ENCODE measurements around the gene TRIM8.

TRIM8 gene

DNA sequence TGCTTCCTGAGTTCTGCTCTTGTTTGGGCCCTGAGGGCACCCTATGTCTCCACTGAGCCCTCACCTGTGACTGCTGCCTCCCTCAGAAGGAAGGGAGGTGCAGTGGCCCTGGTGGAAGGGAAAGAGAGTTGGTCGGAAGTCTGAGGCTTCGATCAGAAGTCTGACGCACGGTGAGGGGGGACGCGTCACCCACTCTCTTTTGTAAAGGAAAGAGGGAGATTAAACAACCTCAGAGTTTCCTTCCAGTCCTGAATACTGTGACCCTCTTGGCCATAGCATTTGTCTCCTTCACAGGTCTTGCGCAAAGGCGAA, 31.4 kb upstream of the TRIM8 start:
- Histone ChIP-seq H3K4me2 (ENCODE audit: low read length, poor library complexity, severe bottlenecking) (no peak overlapping the region), H2AK5ac (ENCODE audit: low read length, severe bottlenecking) (no peak overlapping the region), H3K4me3 (ENCODE audit: insufficient read depth in 1 of 2, low read depth in 1 of 2, low read length in 2 of 2) (no peak overlapping the region), H3K79me1 (replicated peaks; ENCODE audit: low read length, poor library complexity, severe bottlenecking) (peaks cover 11% of the 10 kb centered on the region), H3K4ac (ENCODE audit: low read depth in 1 of 2, low read length in 2 of 2) (peak overlapping the region in 1 of 2 experiments; percentile 4), H2BK5ac (ENCODE audit: low read depth, low read length, poor library complexity, severe bottlenecking) (no peak overlapping the region), H3K18ac (ENCODE audit: low read depth in 1 of 2, low read length in 2 of 2) (peak overlapping the region; percentile 23 to 77), H3K27me3 (ENCODE audit: control insufficient read depth in 1 of 2, insufficient read depth in 1 of 2, low read length in 2 of 2) (no peaks in the 10 kb centered on the region), H2BK15ac (ENCODE audit: low read depth, poor library complexity, severe bottlenecking) (no peak overlapping the region), H4K91ac (ENCODE audit: low read length) (peak overlapping the region; percentile 65), H3K23ac (ENCODE audit: low read length in 2 of 2) (no peak overlapping the region), H2BK12ac (ENCODE audit: low read length in 2 of 2) (peak overlapping the region in 1 of 2 experiments; percentile 88), H2AFZ (ENCODE audit: low read depth, low read length) (no peak overlapping the region), H3K36me3 (ENCODE audit: control insufficient read depth in 1 of 2, insufficient read depth in 2 of 2, low read depth in 1 of 2, low read length in 2 of 2) (peaks cover 33 to 49% of the 10 kb centered on the region in 2 experiments), H3K14ac (ENCODE audit: low read length in 2 of 2) (peak overlapping the region in 1 of 2 experiments; percentile 46), H3K4me1 (ENCODE audit: control insufficient read depth, insufficient read depth, low read depth, low read length) (peaks cover 16% of the 10 kb centered on the region), H3K9ac (ENCODE audit: low read length) (no peak overlapping the region), H3K9me3 (ENCODE audit: control insufficient read depth, low read length) (no peaks in the 10 kb centered on the region), H4K8ac (ENCODE audit: low read length) (no peak overlapping the region), H2BK120ac (ENCODE audit: low read depth, low read length) (no peak overlapping the region), H3K27ac (ENCODE audit: low read length, poor library complexity, severe bottlenecking) (no peak overlapping the region)
- no peak for DNase-seq
- 97% methylated on average over 8 of the region's 8 CpGs for WGBS

DNA sequence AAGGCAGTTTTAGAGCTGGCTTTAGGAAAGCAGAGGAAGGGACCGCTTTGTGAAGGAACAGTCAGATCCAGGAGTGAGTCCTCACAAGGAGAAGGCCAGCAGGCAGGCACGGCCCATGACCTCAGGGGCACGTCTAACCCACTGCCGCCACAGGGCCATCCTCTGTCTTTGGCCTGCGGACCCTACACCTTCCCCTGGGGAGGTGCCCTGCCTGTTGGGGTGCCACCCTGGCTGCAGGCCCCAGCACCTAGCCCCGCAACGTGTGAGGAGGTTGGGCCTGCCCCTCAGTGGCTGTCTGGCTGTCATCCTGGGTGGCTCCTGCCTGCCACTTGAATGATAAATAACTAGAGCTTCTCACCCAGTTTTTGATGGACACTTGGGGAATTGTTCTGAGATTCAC, 31.0 kb upstream of the TRIM8 start:
- Histone ChIP-seq H2BK12ac (ENCODE audit: low read length in 2 of 2) (peak overlapping the region in 1 of 2 experiments; percentile 88), H3K27me3 (ENCODE audit: control insufficient read depth in 1 of 2, insufficient read depth in 1 of 2, low read length in 2 of 2) (no peaks in the 10 kb centered on the region), H2AFZ (ENCODE audit: low read depth, low read length) (no peak overlapping the region), H3K27ac (ENCODE audit: low read length, poor library complexity, severe bottlenecking) (no peak overlapping the region), H2BK5ac (ENCODE audit: low read depth, low read length, poor library complexity, severe bottlenecking) (no peak overlapping the region), H3K23ac (ENCODE audit: low read length in 2 of 2) (peak overlapping the region in 1 of 2 experiments; percentile 61), H3K4me2 (ENCODE audit: low read length, poor library complexity, severe bottlenecking) (no peak overlapping the region), H3K4ac (ENCODE audit: low read depth in 1 of 2, low read length in 2 of 2) (peak overlapping the region in 1 of 2 experiments; percentile 71), H3K18ac (ENCODE audit: low read depth in 1 of 2, low read length in 2 of 2) (peak overlapping the region in 1 of 2 experiments; percentile 77), H3K79me1 (replicated peaks; ENCODE audit: low read length, poor library complexity, severe bottlenecking) (peaks cover 11% of the 10 kb centered on the region), H3K36me3 (ENCODE audit: control insufficient read depth in 1 of 2, insufficient read depth in 2 of 2, low read depth in 1 of 2, low read length in 2 of 2) (peaks cover 37 to 51% of the 10 kb centered on the region in 2 experiments), H3K4me1 (ENCODE audit: control insufficient read depth, insufficient read depth, low read depth, low read length) (peaks cover 16% of the 10 kb centered on the region), H3K14ac (ENCODE audit: low read length in 2 of 2) (peak overlapping the region in 1 of 2 experiments; percentile 46), H2AK5ac (ENCODE audit: low read length, severe bottlenecking) (no peak overlapping the region), H2BK120ac (ENCODE audit: low read depth, low read length) (no peak overlapping the region), H3K9me3 (ENCODE audit: control insufficient read depth, low read length) (no peaks in the 10 kb centered on the region), H2BK15ac (ENCODE audit: low read depth, poor library complexity, severe bottlenecking) (peak overlapping the region; percentile 1), H3K4me3 (ENCODE audit: insufficient read depth in 1 of 2, low read depth in 1 of 2, low read length in 2 of 2) (no peak overlapping the region), H4K91ac (ENCODE audit: low read length) (peak overlapping the region; percentile 22), H3K9ac (ENCODE audit: low read length) (no peak overlapping the region), H4K8ac (ENCODE audit: low read length) (no peak overlapping the region)
- DNase-seq = no peak
- WGBS = 93% methylated on average over 7 of the region's 7 CpGs

DNA sequence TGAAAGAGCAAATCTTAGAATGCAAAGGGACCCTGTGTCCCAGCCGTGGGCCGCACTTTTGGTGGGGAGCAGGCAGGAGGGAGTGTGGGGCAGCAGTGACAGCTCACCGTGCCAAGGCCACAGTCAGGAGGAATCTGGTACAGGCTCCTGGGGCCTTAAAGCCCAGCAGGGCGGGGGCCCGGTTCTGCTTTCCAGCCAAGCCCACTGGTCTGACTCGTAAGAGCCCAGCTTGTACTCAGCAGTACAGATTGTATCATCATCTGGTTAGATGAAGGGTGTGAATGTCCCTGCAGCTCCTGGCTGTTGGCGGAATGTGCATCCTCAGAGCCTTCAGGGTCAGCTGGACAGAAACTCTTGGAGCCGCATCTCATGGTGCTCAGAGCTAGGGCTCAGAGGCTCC, 30.5 kb upstream of the TRIM8 start:
- Histone ChIP-seq H2BK15ac (ENCODE audit: low read depth, poor library complexity, severe bottlenecking) (peak overlapping the region; percentile 14), H3K36me3 (ENCODE audit: control insufficient read depth in 1 of 2, insufficient read depth in 2 of 2, low read depth in 1 of 2, low read length in 2 of 2) (peaks cover 42 to 54% of the 10 kb centered on the region in 2 experiments), H3K27ac (ENCODE audit: low read length, poor library complexity, severe bottlenecking) (no peak overlapping the region), H2AK5ac (ENCODE audit: low read length, severe bottlenecking) (no peak overlapping the region), H3K9ac (ENCODE audit: low read length) (no peak overlapping the region), H3K14ac (ENCODE audit: low read length in 2 of 2) (no peak overlapping the region), H3K4ac (ENCODE audit: low read depth in 1 of 2, low read length in 2 of 2) (no peak overlapping the region), H2AFZ (ENCODE audit: low read depth, low read length) (no peak overlapping the region), H3K4me1 (ENCODE audit: control insufficient read depth, insufficient read depth, low read depth, low read length) (peaks cover 18% of the 10 kb centered on the region), H2BK5ac (ENCODE audit: low read depth, low read length, poor library complexity, severe bottlenecking) (no peak overlapping the region), H3K23ac (ENCODE audit: low read length in 2 of 2) (no peak overlapping the region), H3K18ac (ENCODE audit: low read depth in 1 of 2, low read length in 2 of 2) (no peak overlapping the region), H3K27me3 (ENCODE audit: control insufficient read depth in 1 of 2, insufficient read depth in 1 of 2, low read length in 2 of 2) (no peaks in the 10 kb centered on the region), H3K79me1 (replicated peaks; ENCODE audit: low read length, poor library complexity, severe bottlenecking) (peaks cover 11% of the 10 kb centered on the region), H4K8ac (ENCODE audit: low read length) (peak overlapping the region; percentile 29), H3K4me2 (ENCODE audit: low read length, poor library complexity, severe bottlenecking) (no peak overlapping the region), H3K4me3 (ENCODE audit: insufficient read depth in 1 of 2, low read depth in 1 of 2, low read length in 2 of 2) (no peak overlapping the region), H3K9me3 (ENCODE audit: control insufficient read depth, low read length) (no peaks in the 10 kb centered on the region), H4K91ac (ENCODE audit: low read length) (peak overlapping the region; percentile 57), H2BK12ac (ENCODE audit: low read length in 2 of 2) (peak overlapping the region in 1 of 2 experiments; percentile 43), H2BK120ac (ENCODE audit: low read depth, low read length) (no peak overlapping the region)
- DNase-seq = no peak
- WGBS = 83% methylated on average over 7 of the region's 8 CpGs

DNA sequence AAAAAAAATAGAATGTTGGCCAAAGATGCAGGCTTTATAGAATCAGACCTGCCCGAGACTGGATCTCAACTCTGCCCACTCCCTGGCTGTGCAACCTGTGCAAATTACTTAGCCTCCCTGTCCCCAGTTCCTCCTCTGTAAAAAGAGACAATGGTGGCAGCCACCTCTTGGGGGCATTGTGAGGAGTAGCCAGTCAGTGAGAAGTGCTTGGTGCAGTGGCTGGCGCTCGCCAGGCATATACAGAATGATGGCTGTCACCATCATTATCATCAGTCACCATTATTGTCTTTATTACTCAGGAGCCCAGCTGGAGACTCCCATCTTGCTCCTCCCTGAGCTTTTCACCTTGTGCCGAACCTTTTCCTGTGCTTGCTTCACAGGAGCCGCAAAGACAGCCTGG, 29.4 kb upstream of the TRIM8 start:
- Histone ChIP-seq H3K79me1 (replicated peaks; ENCODE audit: low read length, poor library complexity, severe bottlenecking) (peaks cover 9% of the 10 kb centered on the region), H3K27ac (ENCODE audit: low read length, poor library complexity, severe bottlenecking) (no peak overlapping the region), H3K9me3 (ENCODE audit: control insufficient read depth, low read length) (no peaks in the 10 kb centered on the region), H2BK5ac (ENCODE audit: low read depth, low read length, poor library complexity, severe bottlenecking) (no peak overlapping the region), H2BK12ac (ENCODE audit: low read length in 2 of 2) (peak overlapping the region in 1 of 2 experiments; percentile 43), H4K91ac (ENCODE audit: low read length) (no peak overlapping the region), H3K4me2 (ENCODE audit: low read length, poor library complexity, severe bottlenecking) (no peak overlapping the region), H3K4ac (ENCODE audit: low read depth in 1 of 2, low read length in 2 of 2) (no peak overlapping the region), H3K14ac (ENCODE audit: low read length in 2 of 2) (no peak overlapping the region), H2AFZ (ENCODE audit: low read depth, low read length) (no peak overlapping the region), H3K23ac (ENCODE audit: low read length in 2 of 2) (no peak overlapping the region), H3K4me1 (ENCODE audit: control insufficient read depth, insufficient read depth, low read depth, low read length) (peaks cover 24% of the 10 kb centered on the region), H2AK5ac (ENCODE audit: low read length, severe bottlenecking) (no peak overlapping the region), H4K8ac (ENCODE audit: low read length) (no peak overlapping the region), H3K18ac (ENCODE audit: low read depth in 1 of 2, low read length in 2 of 2) (peak overlapping the region; percentile 55 to 73), H3K36me3 (ENCODE audit: control insufficient read depth in 1 of 2, insufficient read depth in 2 of 2, low read depth in 1 of 2, low read length in 2 of 2) (peaks cover 44 to 65% of the 10 kb centered on the region in 2 experiments), H3K4me3 (ENCODE audit: insufficient read depth in 1 of 2, low read depth in 1 of 2, low read length in 2 of 2) (no peak overlapping the region), H2BK15ac (ENCODE audit: low read depth, poor library complexity, severe bottlenecking) (no peak overlapping the region), H3K9ac (ENCODE audit: low read length) (no peak overlapping the region), H2BK120ac (ENCODE audit: low read depth, low read length) (no peak overlapping the region), H3K27me3 (ENCODE audit: control insufficient read depth in 1 of 2, insufficient read depth in 1 of 2, low read length in 2 of 2) (no peaks in the 10 kb centered on the region)
- WGBS = 98% methylated on average over 5 of the region's 5 CpGs
- DNase-seq = no peak

Measured in mesenchymal stem cell (in vitro differentiated cells and primary cell).